ENCODE measurements around the gene EFNB3.

The EFNB3 gene, protein sequence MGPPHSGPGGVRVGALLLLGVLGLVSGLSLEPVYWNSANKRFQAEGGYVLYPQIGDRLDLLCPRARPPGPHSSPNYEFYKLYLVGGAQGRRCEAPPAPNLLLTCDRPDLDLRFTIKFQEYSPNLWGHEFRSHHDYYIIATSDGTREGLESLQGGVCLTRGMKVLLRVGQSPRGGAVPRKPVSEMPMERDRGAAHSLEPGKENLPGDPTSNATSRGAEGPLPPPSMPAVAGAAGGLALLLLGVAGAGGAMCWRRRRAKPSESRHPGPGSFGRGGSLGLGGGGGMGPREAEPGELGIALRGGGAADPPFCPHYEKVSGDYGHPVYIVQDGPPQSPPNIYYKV

DNA sequence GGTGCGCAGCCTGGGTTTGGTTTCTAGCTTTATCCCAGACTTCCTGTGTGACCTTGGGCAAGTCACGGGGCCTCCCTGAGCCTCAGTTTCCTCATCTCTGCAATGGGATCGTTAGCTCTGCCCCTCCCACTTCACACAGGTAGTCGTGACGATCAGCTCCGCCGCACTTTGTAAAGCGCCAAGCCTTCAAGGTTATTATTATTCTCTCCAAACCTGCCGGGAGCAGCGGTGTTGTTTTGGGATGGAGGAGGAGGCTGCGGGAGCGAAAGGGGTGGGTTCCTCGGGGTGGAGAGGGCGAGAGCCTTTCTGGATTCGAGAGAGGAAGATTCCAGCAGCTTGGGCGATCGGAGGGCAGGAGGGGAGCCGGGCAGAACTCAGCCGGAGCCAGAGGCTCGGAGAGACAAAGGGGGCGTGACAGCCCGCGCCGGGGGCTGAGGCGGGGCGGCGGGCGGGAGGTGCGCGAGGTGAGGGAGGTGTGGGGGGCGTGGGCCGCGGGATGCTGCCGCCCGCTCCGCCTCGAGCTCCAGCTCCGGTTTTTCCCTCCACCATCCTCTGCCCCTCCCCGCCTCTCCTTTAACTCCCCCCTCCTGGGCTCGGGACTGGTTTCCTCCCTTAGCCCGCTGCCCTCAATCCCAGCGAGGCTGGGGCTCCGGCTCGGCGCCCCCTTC, at the start of gene EFNB3:
Gene EFNB3, plus strand, starts transcription at position 602 of the 668 bp plus-strand sequence. CDS start 397 bp downstream, outside the sequence.
- no peak for DNase-seq

DNA sequence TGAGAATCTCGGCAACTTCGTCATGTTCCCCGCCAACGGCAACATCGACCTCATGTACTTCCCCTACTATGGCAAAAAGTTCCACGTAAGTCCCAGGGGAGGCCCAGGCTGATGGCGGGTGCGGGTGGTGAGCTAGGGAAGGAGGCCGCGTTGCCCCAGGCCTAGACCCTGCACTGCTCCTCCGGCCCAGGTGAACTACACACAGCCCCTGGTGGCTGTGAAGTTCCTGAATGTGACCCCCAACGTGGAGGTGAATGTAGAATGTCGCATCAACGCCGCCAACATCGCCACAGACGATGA, 49.5 kb upstream of the EFNB3 start:
- DNase-seq: no peak

DNA sequence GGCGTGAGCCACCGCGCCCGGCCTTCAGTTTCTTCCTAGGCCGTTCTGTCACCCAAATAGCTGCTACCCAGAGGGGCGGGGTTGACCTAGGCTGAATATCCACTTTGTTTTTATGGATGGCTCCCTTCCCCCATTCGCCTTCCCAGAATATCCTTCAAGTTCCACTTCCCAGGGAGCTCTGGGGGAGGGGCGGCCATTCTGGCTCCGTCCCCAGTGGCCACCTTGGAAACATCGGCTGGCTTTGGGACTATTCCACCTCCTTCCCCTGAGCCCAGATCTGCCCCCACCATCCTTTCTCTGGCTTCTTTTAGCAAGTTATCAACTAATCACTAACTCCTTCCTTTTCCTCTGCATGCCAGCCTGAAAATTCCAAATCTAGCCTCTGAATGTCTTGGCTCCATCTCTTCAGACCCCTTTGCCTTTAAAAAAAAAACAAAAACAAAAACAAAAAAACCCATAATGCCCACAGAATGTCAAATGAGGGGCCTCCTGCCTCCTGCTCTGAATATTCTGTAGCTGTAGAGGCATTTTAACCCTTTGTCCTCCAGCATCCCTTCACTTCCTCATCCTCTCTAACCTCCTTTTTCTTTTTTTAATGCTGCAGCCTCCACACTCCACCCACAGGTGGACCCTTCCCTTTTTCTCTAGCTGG, 47.9 kb upstream of the EFNB3 start:
- no peak for DNase-seq

DNA sequence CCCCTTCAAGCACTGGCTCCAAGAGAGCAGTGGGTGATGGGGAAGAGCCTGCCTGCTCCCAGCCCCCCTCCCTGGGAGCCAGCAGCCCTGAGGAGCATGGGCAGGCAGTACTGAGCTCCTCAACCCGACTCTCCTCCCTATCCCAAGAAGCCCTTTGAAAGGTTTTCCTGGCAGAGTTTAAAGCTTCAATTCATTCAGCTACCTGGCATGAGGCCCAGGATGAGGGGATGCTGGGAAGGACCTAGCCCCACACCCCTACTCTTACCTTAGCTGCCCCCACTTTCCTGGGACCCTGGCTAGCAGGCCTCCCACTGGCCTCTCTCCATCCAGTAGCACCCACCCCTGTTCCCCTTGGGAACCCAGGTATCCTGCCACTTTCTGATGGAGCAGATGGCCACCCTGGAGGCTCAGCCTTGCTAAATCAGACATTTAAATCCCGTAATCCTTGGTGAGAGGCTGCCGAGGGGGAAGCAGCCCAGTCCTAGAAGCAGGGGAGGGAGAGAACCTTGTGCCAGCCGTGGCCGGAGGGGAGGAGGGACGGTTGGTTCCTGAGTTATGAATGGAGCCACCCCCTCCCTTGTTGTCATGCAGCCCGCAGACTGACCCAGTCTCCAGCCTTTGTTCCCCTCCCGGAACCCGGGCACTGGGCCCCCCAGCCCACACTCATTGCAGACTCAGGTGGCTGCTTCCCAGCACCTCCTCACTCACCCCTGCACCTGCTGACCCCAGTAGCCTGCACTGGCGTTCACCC, 37.2 kb upstream of the EFNB3 start:
- no peak for DNase-seq

DNA sequence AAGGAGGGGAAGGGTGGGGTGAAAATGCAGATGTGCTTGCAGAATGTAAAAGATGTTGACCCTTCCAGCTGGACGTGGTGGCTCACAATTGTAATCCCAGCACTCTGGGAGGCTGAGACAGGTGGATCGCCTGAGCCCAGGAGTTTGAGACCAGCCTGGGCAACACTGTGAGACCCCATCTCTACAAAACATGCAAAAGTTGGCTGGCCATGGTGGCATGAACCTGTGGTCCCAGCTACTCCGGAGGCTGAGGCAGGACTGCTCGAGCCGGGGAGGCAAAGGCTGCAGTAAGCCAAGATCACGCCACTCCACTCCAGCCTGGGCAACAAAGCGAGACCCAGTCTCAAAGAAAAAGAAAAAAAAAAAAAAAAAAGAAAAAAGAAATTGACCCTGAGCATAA, 36.5 kb upstream of the EFNB3 start:
- DNase-seq: no peak

DNA sequence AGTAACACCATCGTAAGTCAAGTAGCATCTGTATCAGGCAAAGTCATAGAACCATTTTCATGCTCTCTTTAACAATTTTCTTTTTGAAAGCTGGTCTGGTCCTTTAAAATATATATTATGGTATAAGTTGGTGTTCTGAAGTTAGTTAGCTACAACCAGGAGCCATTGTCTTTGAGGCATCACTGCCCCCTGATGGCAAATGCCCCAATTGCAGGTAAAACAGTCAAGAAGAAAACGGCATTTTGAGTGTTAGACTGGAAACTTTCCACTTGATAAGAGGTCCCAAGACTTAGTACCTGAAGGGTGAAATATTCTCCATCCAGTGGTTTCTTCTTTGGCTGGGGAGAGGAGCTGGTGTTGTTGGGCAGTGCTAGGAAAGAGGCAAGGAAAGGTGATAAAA, 31.8 kb upstream of the EFNB3 start:
- DNase-seq: peak; percentile 53

DNA sequence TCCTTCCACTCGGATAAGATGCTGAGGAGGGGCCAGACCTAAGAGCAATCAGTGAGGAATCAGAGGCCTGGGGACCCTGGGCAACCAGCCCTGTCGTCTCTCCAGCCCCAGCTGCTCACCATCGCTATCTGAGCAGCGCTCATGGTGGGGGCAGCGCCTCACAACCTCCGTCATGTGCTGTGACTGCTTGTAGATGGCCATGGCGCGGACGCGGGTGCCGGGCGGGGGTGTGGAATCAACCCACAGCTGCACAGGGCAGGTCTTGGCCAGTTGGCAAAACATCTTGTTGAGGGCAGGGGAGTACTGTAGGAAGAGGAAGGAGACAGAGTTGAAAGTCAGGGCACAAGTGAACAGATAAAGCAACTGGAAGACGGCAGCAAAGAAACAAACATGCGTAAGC, 30.1 kb upstream of the EFNB3 start:
- DNase-seq: no peak

DNA sequence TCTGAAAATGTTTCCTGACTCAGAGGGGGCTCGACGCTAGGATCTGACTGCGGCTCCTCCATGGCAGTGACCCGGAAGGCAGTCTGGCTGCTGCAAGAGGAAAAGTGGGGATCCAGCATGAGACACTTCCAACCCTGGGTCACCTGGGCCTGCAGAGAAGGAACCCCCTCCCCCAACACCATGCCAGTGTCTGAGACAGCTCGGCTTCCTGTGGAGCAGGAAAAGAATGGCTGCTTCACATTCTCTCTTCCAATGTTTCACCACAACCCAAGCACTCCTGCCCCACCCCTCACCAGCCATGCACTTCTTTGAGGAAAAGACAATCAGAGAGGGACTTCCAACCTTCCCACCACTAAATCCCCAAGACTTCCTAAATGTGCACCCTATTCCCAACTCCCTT, 28.5 kb upstream of the EFNB3 start:
- no peak for DNase-seq

DNA sequence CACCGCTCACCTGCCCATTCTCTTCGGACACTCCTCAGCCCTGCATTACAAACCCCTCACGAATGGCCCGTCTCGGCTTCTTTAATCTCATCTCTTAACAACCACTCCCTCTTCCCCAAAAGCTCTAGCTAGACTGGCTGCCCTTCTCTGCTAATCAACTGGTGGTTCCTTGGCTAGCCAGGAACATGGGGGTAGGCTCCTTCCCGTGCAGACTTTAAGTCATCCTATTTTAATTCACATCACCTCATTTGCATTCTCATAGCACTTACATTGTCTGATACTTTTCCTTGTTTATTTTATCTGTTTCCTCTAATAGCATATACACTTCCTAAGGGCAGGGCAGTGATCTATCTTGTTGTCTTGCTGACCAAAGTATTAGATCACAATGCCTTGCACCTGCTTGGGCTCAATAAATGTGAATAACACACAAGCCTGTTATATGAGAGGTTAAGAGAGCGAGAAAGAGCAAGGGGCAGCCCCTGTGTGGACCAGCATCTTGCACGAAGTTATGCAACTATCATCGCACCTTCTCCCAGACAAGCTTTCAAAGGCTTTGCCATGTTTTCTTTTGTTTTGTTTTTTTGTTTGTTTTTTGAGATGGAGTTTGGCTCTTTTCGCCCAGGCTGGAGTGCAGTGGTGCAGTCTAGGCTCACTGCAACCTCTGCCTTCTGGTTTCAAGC, 27.5 kb upstream of the EFNB3 start:
- DNase-seq: no peak

DNA sequence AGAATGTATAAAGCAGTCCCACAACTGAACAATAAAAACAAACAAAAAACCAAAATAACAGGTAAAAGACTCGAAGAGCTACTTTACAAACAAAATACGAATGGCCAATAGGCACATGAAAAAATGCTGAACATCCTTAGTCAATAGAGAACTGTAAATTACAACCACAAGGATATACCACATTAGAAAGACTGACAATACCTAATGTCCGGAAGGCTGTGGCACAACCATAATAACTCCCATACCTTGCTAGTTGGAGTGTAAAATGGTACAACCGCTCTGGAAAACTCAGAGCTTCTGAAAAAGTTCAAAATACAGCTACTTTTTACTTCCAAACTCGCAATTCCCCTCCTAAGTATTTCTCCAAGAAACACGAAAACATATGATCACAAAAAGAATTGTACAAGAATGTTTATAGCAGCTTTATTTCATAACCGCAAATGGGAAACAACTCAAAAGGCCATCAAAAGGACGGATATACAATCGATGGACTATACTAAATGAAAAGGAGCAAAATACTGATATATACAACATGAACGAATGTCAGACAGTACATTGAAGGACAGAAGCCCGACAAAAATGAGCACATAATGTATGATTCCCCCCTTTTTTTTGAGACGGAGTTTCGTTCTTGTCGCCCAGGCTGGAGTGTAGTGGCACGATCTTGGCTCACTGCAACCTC, 20.0 kb upstream of the EFNB3 start:
- no peak for DNase-seq

DNA sequence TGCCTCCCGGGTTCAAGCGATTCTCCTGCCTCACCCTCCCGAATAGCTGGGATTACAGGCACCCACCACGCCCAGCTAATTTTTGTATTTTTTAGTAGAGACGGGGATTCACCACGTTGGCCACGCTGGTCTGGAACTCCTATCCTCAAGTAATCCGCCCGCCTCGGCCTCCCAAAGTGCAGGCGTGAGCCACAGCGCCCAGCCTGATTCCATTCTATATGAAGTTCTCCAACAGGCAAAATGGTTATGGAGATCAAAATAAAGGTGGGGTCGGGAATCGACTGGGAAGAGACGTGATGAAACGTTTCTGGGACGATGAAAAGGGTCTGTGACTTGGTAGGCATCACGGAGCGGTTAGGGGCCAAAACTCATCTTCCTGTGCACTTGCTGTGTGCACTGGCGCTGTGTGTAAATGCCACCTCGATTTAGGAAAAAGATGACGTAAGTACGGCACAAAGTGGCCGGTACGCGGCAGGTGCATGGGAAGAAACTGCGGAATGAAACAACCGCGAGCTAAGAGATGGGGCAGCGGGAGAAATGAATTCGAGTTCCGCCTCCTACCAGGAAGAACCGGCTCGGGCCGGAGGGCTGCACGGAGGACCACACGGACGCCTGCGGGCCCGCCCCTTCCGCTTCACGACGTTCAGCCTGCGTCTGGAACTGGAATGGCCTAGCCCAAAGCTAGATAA, 19.3 kb upstream of the EFNB3 start:
- DNase-seq: peak; percentile 97

DNA sequence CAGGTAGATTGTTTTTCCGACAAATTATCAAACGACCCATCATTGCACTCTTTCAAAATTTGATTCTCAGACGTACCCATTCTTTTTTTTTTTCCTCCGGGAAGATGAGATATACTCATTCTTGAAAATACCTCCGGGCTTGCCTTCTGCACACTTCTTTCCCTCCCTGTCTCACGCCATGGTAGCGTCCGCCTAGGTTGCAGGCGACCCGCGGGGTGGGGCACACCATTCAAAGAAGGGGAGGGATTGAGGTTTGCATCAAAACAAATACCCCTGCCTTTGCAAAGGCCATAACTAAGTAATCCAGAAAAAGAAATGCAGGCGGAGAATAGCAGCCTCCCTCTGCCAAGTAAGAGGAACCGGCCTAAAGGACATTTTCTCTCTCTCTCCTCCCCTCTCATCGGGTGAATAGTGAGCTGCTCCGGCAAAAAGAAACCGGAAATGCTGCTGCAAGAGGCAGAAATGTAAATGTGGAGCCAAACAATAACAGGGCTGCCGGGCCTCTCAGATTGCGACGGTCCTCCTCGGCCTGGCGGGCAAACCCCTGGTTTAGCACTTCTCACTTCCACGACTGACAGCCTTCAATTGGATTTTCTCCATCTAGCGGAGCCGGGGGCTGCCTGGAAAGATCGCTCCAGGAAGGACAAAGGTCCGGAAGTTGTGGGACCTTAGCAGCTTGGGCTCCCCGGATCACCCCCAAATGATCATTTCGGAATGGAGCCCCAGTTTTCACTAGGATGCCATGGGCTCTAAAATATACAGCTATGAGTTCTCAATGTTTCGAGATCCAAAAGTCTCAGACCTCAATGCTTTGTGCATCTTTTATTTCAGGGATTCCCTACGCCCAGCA, 18.6 kb upstream of the EFNB3 start:
- DNase-seq: peak; percentile 86

DNA sequence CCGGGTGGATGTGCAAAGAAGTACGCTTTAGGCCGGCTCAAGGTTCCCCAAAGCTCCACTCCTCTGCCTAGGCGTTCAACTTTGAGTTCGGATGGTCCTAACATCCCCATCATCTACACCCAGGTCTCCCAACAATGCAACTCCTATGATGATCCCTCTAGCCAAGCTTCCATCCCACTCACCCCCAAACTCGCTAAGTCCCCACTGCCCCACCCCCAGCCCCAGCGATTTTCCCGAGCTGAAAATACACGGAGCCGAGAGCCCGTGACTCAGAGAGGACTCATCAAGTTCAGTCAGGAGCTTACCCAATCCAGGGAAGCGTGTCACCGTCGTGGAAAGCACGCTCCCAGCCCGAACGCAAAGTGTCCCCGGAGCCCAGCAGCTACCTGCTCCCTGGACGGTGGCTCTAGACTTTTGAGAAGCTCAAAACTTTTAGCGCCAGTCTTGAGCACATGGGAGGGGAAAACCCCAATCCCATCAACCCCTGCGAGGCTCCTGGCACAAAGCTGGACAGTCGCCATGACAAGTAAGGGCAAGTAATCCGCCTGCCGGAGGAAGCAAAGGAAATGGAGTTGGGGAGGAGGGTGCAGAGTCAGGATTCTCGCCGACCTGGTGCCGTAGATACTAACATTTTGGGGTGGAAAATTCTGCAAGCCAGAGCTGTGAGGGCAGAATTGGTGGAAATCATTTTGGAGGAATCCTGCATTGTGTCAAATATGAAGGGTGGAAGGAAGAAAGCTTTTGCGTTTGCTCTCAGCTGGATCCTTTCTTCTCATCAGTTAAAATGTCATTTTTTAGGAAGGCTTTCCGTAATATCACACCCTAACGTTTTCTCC, 17.7 kb upstream of the EFNB3 start, which contains the start of gene TP53:
Gene TP53, minus strand, starts transcription at position 419 of the 836 bp plus-strand sequence. CDS start 10,896 bp downstream, outside the sequence.
- peak; percentile 88 for DNase-seq

DNA sequence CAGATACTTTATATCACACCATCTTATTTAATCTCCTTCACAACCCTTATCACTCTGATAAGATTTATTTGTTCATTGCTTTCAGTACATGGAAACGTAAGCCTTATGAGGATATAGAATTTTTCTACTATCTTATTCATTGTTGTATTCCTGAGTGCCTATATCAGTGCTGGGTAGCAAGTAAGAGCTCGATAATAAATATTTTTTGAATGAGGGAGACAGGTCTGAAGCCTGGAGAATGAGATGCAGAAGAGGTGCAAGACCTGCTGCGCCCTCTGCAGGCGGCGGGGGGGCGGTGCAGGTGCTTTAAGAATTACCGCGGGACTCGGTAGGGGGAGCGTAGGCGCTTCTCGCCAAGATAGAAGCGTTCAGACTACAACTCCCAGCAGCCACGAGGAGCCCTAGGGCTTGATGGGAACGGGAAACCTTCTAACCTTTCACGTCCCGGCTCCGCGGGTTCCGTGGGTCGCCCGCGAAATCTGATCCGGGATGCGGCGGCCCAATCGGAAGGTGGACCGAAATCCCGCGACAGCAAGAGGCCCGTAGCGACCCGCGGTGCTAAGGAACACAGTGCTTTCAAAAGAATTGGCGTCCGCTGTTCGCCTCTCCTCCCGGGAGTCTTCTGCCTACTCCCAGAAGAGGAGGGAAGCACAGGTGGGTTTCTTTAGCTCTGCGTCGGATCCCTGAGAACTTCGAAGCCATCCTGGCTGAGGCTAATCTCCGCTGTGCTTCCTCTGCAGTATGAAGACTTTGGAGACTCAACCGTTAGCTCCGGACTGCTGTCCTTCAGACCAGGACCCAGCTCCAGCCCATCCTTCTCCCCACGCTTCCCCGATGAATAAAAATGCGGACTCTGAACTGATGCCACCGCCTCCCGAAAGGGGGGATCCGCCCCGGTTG, 16.8 kb upstream of the EFNB3 start, which contains the start of gene WRAP53:
Gene WRAP53, plus strand, starts transcription at position 570 of the 900 bp plus-strand sequence. Its CDS starts 172 bp downstream, at position 742.
- DNase-seq: peak; percentile 98

DNA sequence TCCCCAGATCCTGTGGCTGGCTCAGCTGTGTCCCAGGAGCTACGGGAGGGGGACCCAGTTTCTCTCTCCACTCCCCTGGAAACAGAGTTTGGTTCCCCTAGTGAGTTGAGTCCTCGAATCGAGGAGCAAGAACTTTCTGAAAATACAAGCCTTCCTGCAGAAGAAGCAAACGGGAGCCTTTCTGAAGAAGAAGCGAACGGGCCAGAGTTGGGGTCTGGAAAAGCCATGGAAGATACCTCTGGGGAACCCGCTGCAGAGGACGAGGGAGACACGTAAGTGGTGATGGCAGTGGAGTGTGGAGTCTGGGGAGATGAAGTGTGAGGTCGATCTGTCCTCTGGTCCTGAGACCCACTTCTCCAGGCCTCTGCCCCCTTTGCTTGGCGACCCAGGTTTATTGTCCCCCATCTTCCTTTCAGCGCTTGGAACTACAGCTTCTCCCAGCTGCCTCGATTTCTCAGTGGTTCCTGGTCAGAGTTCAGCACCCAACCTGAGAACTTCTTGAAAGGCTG, 16.1 kb upstream of the EFNB3 start:
- DNase-seq: no peak

DNA sequence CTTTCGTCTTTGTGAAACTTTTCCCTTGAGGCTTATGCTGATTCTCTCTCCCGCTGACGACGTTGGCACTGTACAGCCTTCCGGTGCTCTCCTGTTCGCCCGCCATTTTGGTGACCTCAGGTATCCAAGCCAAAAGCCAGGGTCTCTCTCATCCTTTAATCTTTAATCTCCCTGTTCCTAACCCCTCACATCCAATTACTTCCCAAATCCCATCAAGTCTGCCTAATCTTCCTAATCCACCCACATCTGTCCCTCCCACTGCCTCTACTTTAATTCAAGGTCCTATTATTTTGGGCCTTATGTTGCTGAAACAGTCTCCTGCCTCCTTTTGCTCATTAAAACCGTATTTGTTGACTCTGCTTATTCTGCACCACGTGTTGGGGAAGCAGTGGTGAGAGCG, 9.4 kb upstream of the EFNB3 start:
- no peak for DNase-seq

DNA sequence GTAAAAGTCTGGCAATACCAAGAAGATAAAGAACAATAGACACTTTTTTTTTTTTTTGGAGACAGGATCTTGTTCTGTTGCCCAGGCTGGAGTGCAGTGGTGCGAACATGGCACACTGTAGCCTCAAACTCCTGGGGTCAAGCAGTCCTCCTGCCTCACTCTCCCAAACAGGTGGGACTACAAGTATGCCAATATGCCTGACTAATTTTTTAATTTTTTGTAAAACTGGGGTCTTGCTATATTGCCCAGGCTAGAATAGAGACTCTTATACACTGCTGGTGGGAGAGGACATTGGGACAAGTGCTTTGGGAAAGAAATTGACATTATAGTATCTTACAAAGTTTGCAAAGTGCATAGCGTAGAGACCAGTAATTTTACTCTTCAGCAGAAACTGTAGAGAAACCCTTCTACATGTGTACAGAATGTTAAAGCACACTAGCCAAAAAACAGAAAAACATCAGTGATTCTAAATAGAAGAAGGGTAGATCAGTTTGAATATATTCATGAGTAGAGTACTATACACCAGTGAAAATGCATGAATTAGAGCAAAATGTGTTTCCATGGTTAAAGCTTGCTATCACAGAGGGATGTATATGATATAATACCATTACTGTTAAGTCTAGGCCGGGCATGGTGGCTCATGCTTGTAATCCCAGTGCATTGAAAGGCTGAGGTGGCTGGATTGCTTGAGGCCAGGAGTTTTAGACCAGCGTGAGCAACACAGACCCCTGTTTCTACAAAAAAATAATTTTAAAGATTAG, 7.0 kb upstream of the EFNB3 start:
- no peak for DNase-seq
